ENCODE data around the gene ACTR2.

Gene ACTR2

DNA sequence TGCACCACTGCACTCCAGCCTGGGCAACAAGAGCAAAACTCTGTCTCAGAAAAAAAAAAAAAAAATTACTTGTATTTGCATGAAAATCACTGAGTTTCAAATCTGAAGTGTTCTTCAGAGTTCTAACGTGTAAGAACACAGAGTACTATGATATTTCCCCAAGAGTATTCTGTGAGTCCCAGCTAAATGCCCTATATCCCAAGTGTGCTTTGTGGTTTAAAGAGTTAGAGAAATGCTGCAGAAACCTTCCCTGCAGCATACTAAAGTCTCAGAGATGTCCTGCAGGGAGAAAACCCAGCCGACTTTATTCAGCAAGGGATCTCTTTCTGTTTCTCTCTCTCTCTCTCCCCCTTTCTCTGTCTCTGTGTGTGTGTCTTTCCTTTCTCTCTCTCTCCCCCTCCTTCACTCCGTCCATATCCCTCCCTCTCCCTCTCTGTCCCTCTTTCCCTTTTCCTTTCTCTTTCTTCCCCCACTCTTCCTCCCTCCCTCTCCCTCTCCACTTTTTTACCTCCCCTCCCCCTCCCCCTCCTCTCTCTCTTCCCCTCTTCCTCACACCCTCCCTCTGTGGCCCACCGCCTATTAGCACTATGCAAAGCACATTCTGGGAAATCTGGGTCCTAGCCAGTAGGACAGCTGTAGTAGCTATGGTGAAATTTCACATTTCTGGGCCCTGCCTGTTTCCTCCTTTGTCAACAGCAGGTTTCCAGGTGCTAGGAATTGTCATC lies 54.2 kb downstream of the ACTR2 start:
- no peak overlapping the region for H2BK12ac ChIP-seq (ENCODE audit: low read length)
- H2BK15ac ChIP-seq (ENCODE audit: low read length) = no peak overlapping the region
- H3K4ac ChIP-seq (ENCODE audit: low read length) = no peak overlapping the region
- no peak overlapping the region for H2BK5ac ChIP-seq (ENCODE audit: low read length)
- DNase-seq (ENCODE audit: low spot score) = no peak
- no peak overlapping the region for H4K8ac ChIP-seq (ENCODE audit: low read depth, low read length)
- H4K91ac ChIP-seq (ENCODE audit: low read depth, low read length, poor library complexity) = no peak overlapping the region
- no peak overlapping the region for H2BK120ac ChIP-seq (ENCODE audit: low read depth, low read length)
- no peaks in the 10 kb centered on the region for H3K36me3 ChIP-seq (replicated peaks in 1 of 2; ENCODE audit: control insufficient read depth in 2 of 2, insufficient read depth in 2 of 2, low read length in 2 of 2)
- H2AK5ac ChIP-seq (ENCODE audit: low read depth, low read length) = no peak overlapping the region
- H3K4me1 ChIP-seq (ENCODE audit: control insufficient read depth in 2 of 2, insufficient read depth in 1 of 2, low read depth in 1 of 2, low read length in 2 of 2) = peaks cover 13 to 22% of the 10 kb centered on the region in 2 donors
- no peaks in the 10 kb centered on the region for H3K27me3 ChIP-seq (ENCODE audit: control insufficient read depth in 3 of 3, insufficient read depth in 3 of 3, low read depth in 1 of 3, low read length in 3 of 3)
- no peak overlapping the region for H3K4me2 ChIP-seq (ENCODE audit: insufficient read depth, low read length, poor library complexity, severe bottlenecking)
- H3K18ac ChIP-seq (ENCODE audit: low read length) = no peak overlapping the region
- no peaks in the 10 kb centered on the region for H3K9me3 ChIP-seq (replicated peaks in 1 of 2; ENCODE audit: control insufficient read depth in 2 of 2, insufficient read depth in 1 of 2, low read depth in 1 of 2, low read length in 2 of 2)
- H3K14ac ChIP-seq (ENCODE audit: low read length) = no peak overlapping the region
- H2AFZ ChIP-seq (ENCODE audit: low read length) = peak overlapping the region; percentile 78
- no peak overlapping the region for H3K23ac ChIP-seq (ENCODE audit: low read depth, low read length, poor library complexity)
- no peak overlapping the region for H3K27ac ChIP-seq (replicated peaks; ENCODE audit: low read length)
- WGBS, 2 donors (ENCODE audit: extremely low coverage in 2 of 2, insufficient read length in 2 of 2, insufficient replicate concordance in 1 of 2) = 100% methylated on average over 1 of the region's 4 CpGs; no CpG with 5 or more reads in 1 of the 2 donors
- H3K9ac ChIP-seq (ENCODE audit: low read depth, low read length, poor library complexity) = no peak overlapping the region
- no peaks in the 10 kb centered on the region for H3K79me1 ChIP-seq (ENCODE audit: low read depth, low read length)
- no peak overlapping the region for H3K4me3 ChIP-seq (ENCODE audit: low read length in 2 of 2)

DNA sequence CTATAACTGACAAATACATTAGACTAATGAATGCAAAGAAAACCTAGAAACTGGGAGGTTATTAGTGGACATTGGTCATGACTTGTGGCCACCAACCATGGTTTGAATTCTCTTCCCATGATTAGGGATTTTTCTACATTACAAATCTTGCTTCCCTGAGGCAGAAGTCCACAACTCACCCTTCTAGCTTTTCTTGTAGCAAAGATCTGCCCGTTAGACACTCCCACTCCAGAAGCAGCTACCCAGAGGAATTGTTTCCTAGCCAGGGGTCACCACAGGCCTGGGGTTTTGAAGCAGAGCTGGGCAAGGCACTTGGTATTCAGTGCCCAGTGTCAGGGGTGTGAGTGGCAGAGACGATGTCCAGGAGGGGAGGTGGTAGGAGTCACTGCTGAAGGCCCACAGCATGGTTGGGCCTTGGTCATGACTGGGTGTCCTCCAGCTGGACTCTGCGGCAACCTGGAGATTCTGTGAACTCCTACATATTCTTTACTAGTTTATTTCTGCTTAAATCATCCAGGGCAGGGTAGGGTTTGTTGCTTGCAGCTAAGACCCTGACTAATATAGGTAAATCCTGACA lies 54.9 kb downstream of the ACTR2 start:
- Histone ChIP-seq H3K9ac (ENCODE audit: low read depth, low read length, poor library complexity) (no peak overlapping the region), H3K36me3 (replicated peaks in 1 of 2; ENCODE audit: control insufficient read depth in 2 of 2, insufficient read depth in 2 of 2, low read length in 2 of 2) (no peaks in the 10 kb centered on the region), H4K8ac (ENCODE audit: low read depth, low read length) (no peak overlapping the region), H2BK5ac (ENCODE audit: low read length) (no peak overlapping the region), H2BK120ac (ENCODE audit: low read depth, low read length) (no peak overlapping the region), H3K4me3 (ENCODE audit: low read length in 2 of 2) (no peak overlapping the region), H3K4ac (ENCODE audit: low read length) (no peak overlapping the region), H2AK5ac (ENCODE audit: low read depth, low read length) (no peak overlapping the region), H4K91ac (ENCODE audit: low read depth, low read length, poor library complexity) (no peak overlapping the region), H3K23ac (ENCODE audit: low read depth, low read length, poor library complexity) (no peak overlapping the region), H2BK15ac (ENCODE audit: low read length) (no peak overlapping the region), H3K27me3 (ENCODE audit: control insufficient read depth in 3 of 3, insufficient read depth in 3 of 3, low read depth in 1 of 3, low read length in 3 of 3) (no peaks in the 10 kb centered on the region), H2AFZ (ENCODE audit: low read length) (peak overlapping the region; percentile 78), H3K4me1 (ENCODE audit: control insufficient read depth in 2 of 2, insufficient read depth in 1 of 2, low read depth in 1 of 2, low read length in 2 of 2) (peaks cover 7 to 15% of the 10 kb centered on the region in 2 donors), H3K14ac (ENCODE audit: low read length) (no peak overlapping the region), H3K27ac (replicated peaks; ENCODE audit: low read length) (no peak overlapping the region), H3K18ac (ENCODE audit: low read length) (peak overlapping the region; percentile 41), H3K79me1 (ENCODE audit: low read depth, low read length) (no peaks in the 10 kb centered on the region), H2BK12ac (ENCODE audit: low read length) (no peak overlapping the region), H3K4me2 (ENCODE audit: insufficient read depth, low read length, poor library complexity, severe bottlenecking) (no peak overlapping the region), H3K9me3 (replicated peaks in 1 of 2; ENCODE audit: control insufficient read depth in 2 of 2, insufficient read depth in 1 of 2, low read depth in 1 of 2, low read length in 2 of 2) (no peaks in the 10 kb centered on the region)
- DNase-seq (ENCODE audit: low spot score) = no peak
- no CpG with 5 or more reads among the region's 3 CpGs for WGBS, 2 donors (ENCODE audit: extremely low coverage in 2 of 2, insufficient read length in 2 of 2, insufficient replicate concordance in 1 of 2)

DNA sequence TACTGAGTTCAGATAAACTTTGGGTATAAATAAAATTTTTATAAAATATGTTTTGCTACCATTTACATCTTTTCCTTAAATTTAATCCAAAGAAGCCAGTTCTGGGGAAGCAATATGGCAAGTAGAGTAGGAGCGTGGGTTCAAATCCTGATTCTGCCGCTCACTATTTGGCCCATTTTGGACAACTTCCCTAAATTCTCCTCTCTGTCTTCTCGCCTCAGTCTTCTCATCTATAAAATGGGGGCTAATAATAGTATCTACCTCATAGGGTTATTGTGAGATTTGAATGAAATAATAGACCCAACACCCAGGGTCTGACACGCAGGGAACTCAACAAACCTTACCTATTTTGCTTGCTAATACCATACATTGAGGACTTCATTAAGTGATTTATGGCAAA lies 59.7 kb downstream of the ACTR2 start:
- Histone ChIP-seq H3K4ac (ENCODE audit: low read length) (no peak overlapping the region), H2BK5ac (ENCODE audit: low read length) (no peak overlapping the region), H2BK120ac (ENCODE audit: low read depth, low read length) (no peak overlapping the region), H2AFZ (ENCODE audit: low read length) (no peak overlapping the region), H3K79me1 (ENCODE audit: low read depth, low read length) (no peaks in the 10 kb centered on the region), H2AK5ac (ENCODE audit: low read depth, low read length) (no peak overlapping the region), H3K14ac (ENCODE audit: low read length) (no peak overlapping the region), H2BK12ac (ENCODE audit: low read length) (no peak overlapping the region), H3K4me1 (ENCODE audit: control insufficient read depth in 2 of 2, insufficient read depth in 1 of 2, low read depth in 1 of 2, low read length in 2 of 2) (peaks cover 4 to 8% of the 10 kb centered on the region in 2 donors), H2BK15ac (ENCODE audit: low read length) (no peak overlapping the region), H3K27ac (replicated peaks; ENCODE audit: low read length) (no peak overlapping the region), H3K23ac (ENCODE audit: low read depth, low read length, poor library complexity) (no peak overlapping the region), H3K4me2 (ENCODE audit: insufficient read depth, low read length, poor library complexity, severe bottlenecking) (no peak overlapping the region), H3K27me3 (ENCODE audit: control insufficient read depth in 3 of 3, insufficient read depth in 3 of 3, low read depth in 1 of 3, low read length in 3 of 3) (no peaks in the 10 kb centered on the region), H3K36me3 (replicated peaks in 1 of 2; ENCODE audit: control insufficient read depth in 2 of 2, insufficient read depth in 2 of 2, low read length in 2 of 2) (no peaks in the 10 kb centered on the region), H4K8ac (ENCODE audit: low read depth, low read length) (no peak overlapping the region), H4K91ac (ENCODE audit: low read depth, low read length, poor library complexity) (no peak overlapping the region), H3K4me3 (ENCODE audit: low read length in 2 of 2) (no peak overlapping the region), H3K9me3 (replicated peaks in 1 of 2; ENCODE audit: control insufficient read depth in 2 of 2, insufficient read depth in 1 of 2, low read depth in 1 of 2, low read length in 2 of 2) (no peaks in the 10 kb centered on the region), H3K9ac (ENCODE audit: low read depth, low read length, poor library complexity) (no peak overlapping the region), H3K18ac (ENCODE audit: low read length) (no peak overlapping the region)
- DNase-seq (ENCODE audit: low spot score) = no peak
- no CpG with 5 or more reads among the region's 4 CpGs for WGBS, 2 donors (ENCODE audit: extremely low coverage in 2 of 2, insufficient read length in 2 of 2, insufficient replicate concordance in 1 of 2)

DNA sequence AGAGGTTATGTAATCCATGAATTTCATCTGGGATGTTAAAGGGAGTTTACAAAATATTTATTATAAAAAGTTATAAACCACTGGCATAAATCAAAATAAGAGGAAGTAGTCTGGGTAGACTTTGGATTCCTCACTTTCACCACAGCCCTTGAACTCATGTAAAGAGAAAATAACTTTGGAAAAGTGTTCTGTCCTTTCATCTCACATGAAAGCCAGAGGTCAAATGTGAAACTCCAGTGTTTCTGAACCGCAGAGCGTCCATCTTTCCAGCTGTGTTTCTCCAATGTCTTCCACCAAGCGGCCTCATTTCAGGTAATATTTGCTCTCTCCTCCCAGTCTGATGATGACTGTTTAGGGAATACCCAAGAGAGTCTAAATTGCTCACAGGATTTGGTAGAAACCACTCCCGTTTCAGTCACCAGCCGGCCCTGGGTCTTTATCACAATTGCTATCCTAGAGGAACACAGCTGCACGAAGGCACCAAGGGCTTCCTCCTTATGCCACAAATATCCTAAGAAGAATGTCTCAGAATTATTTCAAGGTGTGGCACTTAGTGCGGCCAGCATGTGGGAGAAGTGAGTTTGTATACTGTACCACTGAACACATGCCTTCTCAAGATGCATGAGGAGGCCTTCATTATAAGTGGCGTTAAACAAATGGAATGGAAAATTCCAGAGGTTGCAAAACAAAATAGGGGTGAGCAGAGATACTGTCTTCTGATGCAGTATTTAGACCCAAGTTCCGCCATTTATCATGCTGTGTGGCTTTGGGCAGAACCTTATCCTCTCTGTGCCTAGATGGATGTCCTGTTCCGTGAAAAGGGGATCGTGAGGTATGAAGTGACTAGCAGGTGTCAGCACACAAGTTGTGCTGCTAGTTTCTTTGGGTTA lies 63.8 kb downstream of the ACTR2 start:
- H3K14ac ChIP-seq (ENCODE audit: low read length) = no peak overlapping the region
- H3K18ac ChIP-seq (ENCODE audit: low read length) = no peak overlapping the region
- H3K4ac ChIP-seq (ENCODE audit: low read length) = no peak overlapping the region
- no peak overlapping the region for H2BK12ac ChIP-seq (ENCODE audit: low read length)
- H3K9ac ChIP-seq (ENCODE audit: low read depth, low read length, poor library complexity) = no peak overlapping the region
- H3K23ac ChIP-seq (ENCODE audit: low read depth, low read length, poor library complexity) = no peak overlapping the region
- no peak overlapping the region for H3K4me3 ChIP-seq (ENCODE audit: low read length in 2 of 2)
- no peaks in the 10 kb centered on the region for H3K36me3 ChIP-seq (replicated peaks in 1 of 2; ENCODE audit: control insufficient read depth in 2 of 2, insufficient read depth in 2 of 2, low read length in 2 of 2)
- no peak overlapping the region for H2BK15ac ChIP-seq (ENCODE audit: low read length)
- DNase-seq (ENCODE audit: low spot score) = no peak
- no peak overlapping the region for H2BK5ac ChIP-seq (ENCODE audit: low read length)
- no CpG with 5 or more reads among the region's 11 CpGs for WGBS, 2 donors (ENCODE audit: extremely low coverage in 2 of 2, insufficient read length in 2 of 2, insufficient replicate concordance in 1 of 2)
- peaks cover 15 to 25% of the 10 kb centered on the region in 2 donors for H3K4me1 ChIP-seq (ENCODE audit: control insufficient read depth in 2 of 2, insufficient read depth in 1 of 2, low read depth in 1 of 2, low read length in 2 of 2)
- H2AK5ac ChIP-seq (ENCODE audit: low read depth, low read length) = no peak overlapping the region
- no peak overlapping the region for H2BK120ac ChIP-seq (ENCODE audit: low read depth, low read length)
- no peak overlapping the region for H4K91ac ChIP-seq (ENCODE audit: low read depth, low read length, poor library complexity)
- H3K9me3 ChIP-seq (replicated peaks in 1 of 2; ENCODE audit: control insufficient read depth in 2 of 2, insufficient read depth in 1 of 2, low read depth in 1 of 2, low read length in 2 of 2) = no peaks in the 10 kb centered on the region
- H4K8ac ChIP-seq (ENCODE audit: low read depth, low read length) = no peak overlapping the region
- H2AFZ ChIP-seq (ENCODE audit: low read length) = peak overlapping the region; percentile 20
- H3K27me3 ChIP-seq (ENCODE audit: control insufficient read depth in 3 of 3, insufficient read depth in 3 of 3, low read depth in 1 of 3, low read length in 3 of 3) = no peaks in the 10 kb centered on the region
- no peaks in the 10 kb centered on the region for H3K79me1 ChIP-seq (ENCODE audit: low read depth, low read length)
- no peak overlapping the region for H3K27ac ChIP-seq (replicated peaks; ENCODE audit: low read length)
- no peak overlapping the region for H3K4me2 ChIP-seq (ENCODE audit: insufficient read depth, low read length, poor library complexity, severe bottlenecking)
